Uterus (tissue), 4 donors: ENCODE measurements around the gene ACSL4. TPM values are rescaled to one million over a fixed set of nuclear protein-coding genes. Genes with fewer than 3 reads are reported as not detected.

Experiments used
- DNase-seq, 2 donors: peaks; one replicate each; pipeline ENCODE4 v3.0.0-alpha.2; 2019 to 2020
- H3K27ac ChIP-seq, 2 donors: fragments of 200-600 bp; sonication (generic); 1 replicate in 1 of 2; 2 replicates in 1 of 2; pipeline ENCODE4 v1.5.1; 2016 to 2018
- H3K27me3 ChIP-seq, 2 donors: fragments of 200-600 bp; sonication (generic); one replicate each; pipeline ENCODE4 v1.5.1; 2018 to 2019; ENCODE audit warnings: control low read depth in 1 of 2
- H3K36me3 ChIP-seq, 2 donors: fragments of 200-600 bp; sonication (generic); one replicate each; pipeline ENCODE4 v1.5.1; 2019; ENCODE audit warnings: control low read depth in 1 of 2
- H3K4me1 ChIP-seq, 2 donors: fragments of 200-600 bp; sonication (generic); one replicate each; pipeline ENCODE4 v1.5.1; 2018 to 2019; ENCODE audit warnings: control low read depth in 1 of 2
- H3K4me3 ChIP-seq, 2 donors: fragments of 200-600 bp; sonication (generic); 1 replicate in 1 of 2; 2 replicates in 1 of 2; pipeline ENCODE4 v1.5.1; 2018 to 2019; ENCODE audit warnings: mild to moderate bottlenecking in 1 of 2
- H3K9me3 ChIP-seq, 2 donors: fragments of 200-600 bp; sonication (generic); one replicate each; pipeline ENCODE4 v1.5.1; 2019; ENCODE audit warnings: control low read depth in 1 of 2
- POLR2A ChIP-seq, 2 donors: fragments of 450-650 bp; IDR thresholded peaks; one replicate each; pipeline ENCODE4 v1.6.1; 2016; ENCODE audit warnings: antibody characterized with exemption in 2 of 2, mild to moderate bottlenecking in 1 of 2, moderate library complexity in 1 of 2
- intact Hi-C: fragments of 100-400 bp; cut with DNase I; formaldehyde crosslinking; loops from one replicate; pipeline ENCODE4 v1.15.1; 2023; ENCODE audit warnings: low total_unique reads
- total RNA-seq, 4 donors: library from RNA; depleted of rRNA in 3 of 4; stranded (reverse); fragments of >200 nt in 3 of 4; gene quantifications; one replicate each; pipeline versions ENCODE4 v1.1.0 to v1.2.4, GENCODE V29; 2014 to 2023
- TF ChIP-seq, protein P1 (sequence below), 4 experiments: fragments of 200-600 bp in 2 of 4; fragments of 450-650 bp in 2 of 4; sonication (generic) in 2 of 4; IDR thresholded peaks; one replicate each; pipeline ENCODE4 v1.5.1; 2016 to 2019; ENCODE audit warnings: antibody characterized with exemption in 4 of 4, mild to moderate bottlenecking in 2 of 4, moderate library complexity in 1 of 4
- donor health status: DM: yes; HTN: yes; CAD: no.

The ACSL4 gene
- 10 to 100 TPM in 3 of 4 donors, 1 to 10 TPM in 1; 8.5 to 55.6 (median 42.8) TPM for total RNA-seq

GRCh38 chrX:109732807-109733612 lies at the start of gene ACSL4:
ACSL4 (minus strand) TSS chrX:109733257; CDS start chrX:109683363, 49,894 bp downstream.
- Histone ChIP-seq H3K4me1 (no peaks in the 10 kb centered on the region), H3K27me3 (no peaks in the 10 kb centered on the region), H3K9me3 (no peaks in the 10 kb centered on the region), H3K36me3 (no peaks in the 10 kb centered on the region), H3K27ac (peak within 1 kb of the TSS; percentile 83 to 89), H3K4me3 (peak within 1 kb of the TSS; percentile 66 to 71)
- DNase-seq, result peak; percentile 86 to 88
- intact Hi-C loops, result no loop called here
- peak; percentile 71 to 81 for TF ChIP-seq POLR2A (IDR thresholded peaks at IDR 0.05)
- TF ChIP-seq, protein P1, sequence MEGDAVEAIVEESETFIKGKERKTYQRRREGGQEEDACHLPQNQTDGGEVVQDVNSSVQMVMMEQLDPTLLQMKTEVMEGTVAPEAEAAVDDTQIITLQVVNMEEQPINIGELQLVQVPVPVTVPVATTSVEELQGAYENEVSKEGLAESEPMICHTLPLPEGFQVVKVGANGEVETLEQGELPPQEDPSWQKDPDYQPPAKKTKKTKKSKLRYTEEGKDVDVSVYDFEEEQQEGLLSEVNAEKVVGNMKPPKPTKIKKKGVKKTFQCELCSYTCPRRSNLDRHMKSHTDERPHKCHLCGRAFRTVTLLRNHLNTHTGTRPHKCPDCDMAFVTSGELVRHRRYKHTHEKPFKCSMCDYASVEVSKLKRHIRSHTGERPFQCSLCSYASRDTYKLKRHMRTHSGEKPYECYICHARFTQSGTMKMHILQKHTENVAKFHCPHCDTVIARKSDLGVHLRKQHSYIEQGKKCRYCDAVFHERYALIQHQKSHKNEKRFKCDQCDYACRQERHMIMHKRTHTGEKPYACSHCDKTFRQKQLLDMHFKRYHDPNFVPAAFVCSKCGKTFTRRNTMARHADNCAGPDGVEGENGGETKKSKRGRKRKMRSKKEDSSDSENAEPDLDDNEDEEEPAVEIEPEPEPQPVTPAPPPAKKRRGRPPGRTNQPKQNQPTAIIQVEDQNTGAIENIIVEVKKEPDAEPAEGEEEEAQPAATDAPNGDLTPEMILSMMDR (IDR thresholded peaks at IDR 0.05), result no peak

DNA sequence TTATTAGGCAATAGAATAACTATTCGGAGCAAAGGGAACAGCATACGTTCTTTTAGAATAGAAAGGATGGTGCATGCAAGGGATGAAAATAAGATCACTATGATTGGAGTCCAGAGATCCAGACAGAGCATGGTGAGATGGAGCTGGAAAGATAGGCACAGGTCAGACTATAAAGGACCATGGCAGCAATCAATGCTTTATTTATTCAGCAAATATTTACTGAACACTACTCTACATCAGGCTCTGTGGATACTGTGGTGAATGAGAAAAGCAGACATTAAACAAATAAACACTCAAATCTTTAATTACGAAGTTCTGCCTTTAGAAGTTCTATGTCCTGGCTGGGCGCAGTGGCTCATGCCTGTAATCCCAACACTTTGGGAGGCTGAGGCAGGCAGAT lies 44.7 kb upstream of the ACSL4 start:
- Histone ChIP-seq H3K27me3 (no peaks in the 10 kb centered on the region), H3K36me3 (no peaks in the 10 kb centered on the region), H3K4me1 (no peaks in the 10 kb centered on the region), H3K4me3 (no peak overlapping the region), H3K27ac (no peak overlapping the region), H3K9me3 (no peaks in the 10 kb centered on the region)
- no peak for TF ChIP-seq POLR2A (IDR thresholded peaks at IDR 0.05)
- intact Hi-C loops, result no loop called here
- no peak for DNase-seq

DNA sequence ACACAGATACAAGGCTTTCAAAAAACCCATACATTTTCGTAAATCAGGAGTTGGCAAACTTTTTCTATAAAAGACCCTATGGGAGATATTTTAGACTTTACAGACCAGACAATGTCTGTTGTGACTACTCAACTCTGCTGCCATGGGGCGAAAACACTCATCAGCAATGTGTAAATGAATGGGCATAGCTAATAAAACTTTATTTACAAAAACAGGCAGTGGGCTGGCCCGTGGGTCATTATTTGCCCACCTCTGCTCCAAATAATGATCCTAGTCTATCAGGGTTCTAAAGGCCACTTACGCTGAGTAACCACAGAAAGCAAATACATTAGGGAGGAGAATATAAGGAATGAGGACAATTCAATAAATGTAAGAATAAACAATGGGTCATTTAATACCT lies 43.9 kb upstream of the ACSL4 start:
- Histone ChIP-seq H3K36me3 (no peaks in the 10 kb centered on the region), H3K9me3 (no peaks in the 10 kb centered on the region), H3K4me3 (no peak overlapping the region), H3K27ac (no peak overlapping the region), H3K4me1 (no peaks in the 10 kb centered on the region), H3K27me3 (no peaks in the 10 kb centered on the region)
- no peak for DNase-seq
- intact Hi-C loops, result no loop called here
- TF ChIP-seq POLR2A (IDR thresholded peaks at IDR 0.05), result no peak
- TF ChIP-seq, protein P1 (IDR thresholded peaks at IDR 0.05), result no peak

- Histone ChIP-seq H3K4me1 (no peaks in the 10 kb centered on the region), H3K27me3 (no peaks in the 10 kb centered on the region), H3K4me3 (no peak overlapping the region), H3K36me3 (no peaks in the 10 kb centered on the region), H3K9me3 (no peaks in the 10 kb centered on the region), H3K27ac (no peak overlapping the region)
- intact Hi-C loops, result no loop called here
- TF ChIP-seq, protein P1 (IDR thresholded peaks at IDR 0.05), result no peak
- TF ChIP-seq POLR2A (IDR thresholded peaks at IDR 0.05), result no peak
- DNase-seq, result no peak
Measured at GRCh38 chrX:109776432-109776831, 43.4 kb upstream of the ACSL4 start.

DNA sequence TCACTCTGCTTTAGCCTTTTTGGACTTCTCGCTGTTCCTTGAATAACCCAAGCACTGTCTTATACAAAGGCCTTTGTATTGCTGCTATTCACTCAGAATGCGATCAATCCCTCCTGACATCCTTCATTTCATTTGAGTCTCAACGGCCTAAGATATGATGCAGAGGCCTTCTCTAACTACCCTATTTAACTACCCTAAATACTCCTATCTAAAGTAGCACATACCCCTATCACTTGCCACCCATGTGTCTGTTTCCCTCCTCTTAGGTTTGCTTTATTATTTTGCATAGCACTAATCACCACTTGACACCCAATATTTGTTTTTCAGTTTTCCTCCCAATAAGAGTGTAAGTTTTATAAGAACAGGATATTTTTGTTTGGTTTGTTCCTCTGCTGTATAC lies 42.3 kb upstream of the ACSL4 start:
- intact Hi-C loops, result no loop called here
- Histone ChIP-seq H3K27ac (no peak overlapping the region), H3K36me3 (no peaks in the 10 kb centered on the region), H3K27me3 (no peaks in the 10 kb centered on the region), H3K9me3 (no peaks in the 10 kb centered on the region), H3K4me1 (no peaks in the 10 kb centered on the region), H3K4me3 (no peak overlapping the region)
- no peak for DNase-seq
- TF ChIP-seq, protein P1 (IDR thresholded peaks at IDR 0.05), result no peak
- no peak for TF ChIP-seq POLR2A (IDR thresholded peaks at IDR 0.05)
